Large intestine (tissue), 3 donors: Measurements from ENCODE around the gene ZBTB45. TPM values are rescaled to one million over a fixed set of nuclear protein-coding genes. Genes with fewer than 3 reads are reported as not detected.
A peak's percentile ranks its signal among the peaks of the same experiment; 100 is the strongest.

Source experiments
- DNase-seq, 2 donors: peaks; one replicate each; pipeline versions ENCODE4 v3.0.0 to v3.0.0-alpha.2; 2013
- H3K27ac ChIP-seq: one replicate; pipeline ENCODE4 v1.5.1; 2013; ENCODE audit warnings: low read length
- H3K27me3 ChIP-seq: 2 replicates; pipeline ENCODE4 v1.6.1; 2013; ENCODE audit warnings: low read length; ENCODE audit not compliant: control insufficient read depth, insufficient read depth
- H3K36me3 ChIP-seq: 2 replicates; pipeline ENCODE4 v1.6.1; 2013; ENCODE audit warnings: low read length; ENCODE audit not compliant: control insufficient read depth, insufficient read depth
- H3K4me1 ChIP-seq: one replicate; pipeline ENCODE4 v1.6.1; 2013; ENCODE audit warnings: low read length; ENCODE audit not compliant: control insufficient read depth, insufficient read depth
- H3K4me3 ChIP-seq: one replicate; pipeline ENCODE4 v1.5.1; 2013; ENCODE audit warnings: low read length
- H3K9me3 ChIP-seq: one replicate; pipeline ENCODE4 v1.6.1; 2013; ENCODE audit warnings: mild to moderate bottlenecking, low read depth, low read length, moderate library complexity; ENCODE audit not compliant: control insufficient read depth
- WGBS: methylation state at CpG from one replicate; pipeline ENCODE4 v1.1.5; 2013; ENCODE audit warnings: low lambda C conversion rate; ENCODE audit not compliant: insufficient coverage; 5-methylcytosine and 5-hydroxymethylcytosine counted together
- polyA plus RNA-seq: library from polyadenylated mRNA; unstranded; fragments of 120-200 nt; gene quantifications from one replicate; pipeline ENCODE4 v1.2.1, GENCODE V29; 2013

ZBTB45 gene
- polyA plus RNA-seq, 1 donor = 11.1 TPM

DNA sequence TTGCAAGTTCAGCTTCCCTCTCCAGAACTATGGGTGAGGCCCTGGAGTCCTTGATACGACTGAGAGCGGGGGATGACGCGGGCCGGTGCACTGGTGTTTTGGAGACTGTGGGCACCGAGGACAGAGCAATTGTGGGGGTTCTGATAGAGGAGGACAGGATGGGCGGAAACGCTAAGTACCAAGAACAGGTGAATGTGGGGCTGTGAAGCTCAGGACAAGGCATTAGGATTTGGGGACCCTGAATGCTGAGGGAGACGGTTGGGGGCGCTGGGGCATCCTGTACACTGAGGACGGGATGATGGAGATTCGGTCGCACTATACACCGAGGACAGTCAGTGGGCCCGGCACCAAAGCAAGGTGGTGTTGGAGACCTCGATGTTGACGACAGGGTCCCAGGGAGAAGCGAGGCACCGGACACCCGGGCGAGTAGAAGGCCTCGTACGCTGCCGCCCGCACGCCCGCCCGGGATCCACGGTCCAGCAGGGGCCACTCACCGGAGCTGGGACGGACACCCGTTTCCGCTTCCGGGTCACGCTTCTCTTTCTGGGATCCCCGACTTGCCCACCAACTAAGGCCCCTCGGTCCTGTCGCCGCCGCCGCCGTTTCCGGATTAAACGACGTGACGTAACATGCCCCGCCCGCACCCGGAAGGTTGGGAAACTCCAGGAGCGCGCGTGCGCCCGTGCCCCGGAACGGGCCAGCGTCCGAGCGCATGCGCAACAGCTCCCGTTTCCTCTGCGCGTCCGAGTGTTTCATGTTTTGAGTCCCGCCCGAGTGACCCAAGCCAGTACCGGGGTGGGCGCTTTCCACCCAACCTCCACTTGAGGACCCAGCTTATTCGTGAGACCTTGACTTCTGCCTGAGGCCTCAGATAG, 35.1 kb upstream of the ZBTB45 start, which contains the start of gene CHMP2A:
Gene CHMP2A, minus strand, starts transcription at position 612 of the 875 bp plus-strand sequence. CDS start 893 bp downstream, outside the sequence.
- Histone ChIP-seq H3K36me3 (peaks cover 58% of the 10 kb centered on the region), H3K4me3 (peak within 1 kb of the TSS; percentile 77), H3K27ac (peak within 1 kb of the TSS; percentile 91), H3K9me3 (no peaks in the 10 kb centered on the region), H3K27me3 (no peaks in the 10 kb centered on the region), H3K4me1 (peaks cover 33% of the 10 kb centered on the region)
- no CpG with 5 or more reads among the region's 69 CpGs for WGBS
- peak; percentile 98 for DNase-seq

- Histone ChIP-seq H3K27ac (peak overlapping the region; percentile 91), H3K9me3 (no peaks in the 10 kb centered on the region), H3K36me3 (peaks cover 65% of the 10 kb centered on the region), H3K27me3 (no peaks in the 10 kb centered on the region), H3K4me3 (peak overlapping the region; percentile 77), H3K4me1 (peaks cover 31% of the 10 kb centered on the region)
- DNase-seq = peak in 1 of 2 donors; percentile 36
- no CpG with 5 or more reads among the region's 18 CpGs for WGBS
Measured at GRCh38 chr19:58553799-58554493, 34.3 kb upstream of the ZBTB45 start.

DNA sequence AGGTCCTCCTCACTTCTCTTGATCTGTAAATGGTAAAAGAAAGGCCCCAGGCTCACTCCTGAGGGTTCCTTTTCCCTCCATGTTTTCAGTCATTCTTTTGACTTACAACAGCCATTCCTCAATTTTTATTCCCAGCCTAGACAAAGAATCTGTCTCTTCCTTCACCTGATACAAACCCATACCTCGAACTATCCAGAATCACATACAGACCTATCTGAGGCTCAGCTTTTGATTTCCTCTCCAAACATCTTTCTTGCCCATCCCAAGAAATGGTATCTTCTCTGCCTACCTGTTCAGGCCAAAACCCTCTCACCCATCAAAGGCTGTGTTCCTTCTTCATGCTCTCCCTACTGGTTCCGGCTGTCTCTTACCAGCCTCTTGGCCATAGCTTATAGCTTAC, 33.0 kb upstream of the ZBTB45 start:
- Histone ChIP-seq H3K27ac (no peak overlapping the region), H3K4me1 (peaks cover 31% of the 10 kb centered on the region), H3K4me3 (no peak overlapping the region), H3K9me3 (no peaks in the 10 kb centered on the region), H3K36me3 (peaks cover 78% of the 10 kb centered on the region), H3K27me3 (no peaks in the 10 kb centered on the region)
- WGBS = 100% methylated on average over 2 of the region's 2 CpGs
- no peak for DNase-seq

GRCh38 chr19:58551577-58552471, 32.2 kb upstream of the ZBTB45 start:
- Histone ChIP-seq H3K36me3 (peaks cover 80% of the 10 kb centered on the region), H3K27me3 (no peaks in the 10 kb centered on the region), H3K4me1 (peaks cover 32% of the 10 kb centered on the region), H3K9me3 (no peaks in the 10 kb centered on the region), H3K27ac (no peak overlapping the region), H3K4me3 (no peak overlapping the region)
- DNase-seq = no peak
- WGBS = 88% methylated on average over 1 of the region's 18 CpGs

GRCh38 chr19:58551123-58551497, 31.5 kb upstream of the ZBTB45 start:
- H3K27me3 ChIP-seq = no peaks in the 10 kb centered on the region
- WGBS = 50% methylated on average over 1 of the region's 1 CpG
- peaks cover 32% of the 10 kb centered on the region for H3K4me1 ChIP-seq
- H3K9me3 ChIP-seq = no peaks in the 10 kb centered on the region
- H3K4me3 ChIP-seq = no peak overlapping the region
- H3K36me3 ChIP-seq = peaks cover 80% of the 10 kb centered on the region
- no peak overlapping the region for H3K27ac ChIP-seq
- DNase-seq = no peak

DNA sequence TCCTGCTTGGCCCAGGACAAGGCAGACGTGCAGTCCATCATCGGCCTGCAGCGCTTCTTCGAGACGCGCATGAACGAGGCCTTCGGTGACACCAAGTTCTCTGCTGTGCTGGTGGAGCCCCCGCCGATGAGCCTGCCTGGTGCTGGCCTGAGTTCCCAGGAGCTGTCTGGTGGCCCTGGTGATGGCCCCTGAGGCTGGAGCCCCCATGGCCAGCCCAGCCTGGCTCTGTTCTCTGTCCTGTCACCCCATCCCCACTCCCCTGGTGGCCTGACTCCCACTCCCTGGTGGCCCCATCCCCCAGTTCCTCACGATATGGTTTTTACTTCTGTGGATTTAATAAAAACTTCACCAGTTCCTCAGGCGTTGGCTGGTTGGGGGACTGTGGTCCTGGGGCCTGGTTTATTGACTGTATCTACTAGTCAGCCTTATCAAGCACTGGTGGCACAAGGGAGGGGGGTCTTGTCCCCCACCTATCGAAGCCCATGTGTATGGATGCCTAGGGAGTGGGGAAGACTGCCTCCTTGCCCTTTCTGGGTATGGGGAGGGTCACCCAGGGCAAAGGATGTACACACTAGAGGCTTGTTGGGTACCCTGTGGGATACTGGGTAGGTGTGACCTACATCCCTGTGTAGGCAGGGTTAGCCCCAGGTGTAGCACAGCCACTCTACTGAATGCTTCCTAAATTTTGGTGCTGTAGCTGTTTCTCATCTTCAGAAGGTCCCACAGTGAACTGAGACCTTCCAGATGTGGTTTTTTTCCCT, 30.9 kb upstream of the ZBTB45 start:
- Histone ChIP-seq H3K4me3 (no peak overlapping the region), H3K27ac (no peak overlapping the region), H3K9me3 (no peaks in the 10 kb centered on the region), H3K27me3 (no peaks in the 10 kb centered on the region), H3K4me1 (peaks cover 30% of the 10 kb centered on the region), H3K36me3 (peaks cover 81% of the 10 kb centered on the region)
- no CpG with 5 or more reads among the region's 13 CpGs for WGBS
- no peak for DNase-seq

- Histone ChIP-seq H3K27ac (no peak overlapping the region), H3K36me3 (peaks cover 81% of the 10 kb centered on the region), H3K4me1 (peaks cover 26% of the 10 kb centered on the region), H3K27me3 (no peaks in the 10 kb centered on the region), H3K4me3 (no peak overlapping the region), H3K9me3 (no peaks in the 10 kb centered on the region)
- no peak for DNase-seq
- no CpG with 5 or more reads among the region's 11 CpGs for WGBS
Measured at GRCh38 chr19:58549664-58550361, 30.2 kb upstream of the ZBTB45 start.

DNA sequence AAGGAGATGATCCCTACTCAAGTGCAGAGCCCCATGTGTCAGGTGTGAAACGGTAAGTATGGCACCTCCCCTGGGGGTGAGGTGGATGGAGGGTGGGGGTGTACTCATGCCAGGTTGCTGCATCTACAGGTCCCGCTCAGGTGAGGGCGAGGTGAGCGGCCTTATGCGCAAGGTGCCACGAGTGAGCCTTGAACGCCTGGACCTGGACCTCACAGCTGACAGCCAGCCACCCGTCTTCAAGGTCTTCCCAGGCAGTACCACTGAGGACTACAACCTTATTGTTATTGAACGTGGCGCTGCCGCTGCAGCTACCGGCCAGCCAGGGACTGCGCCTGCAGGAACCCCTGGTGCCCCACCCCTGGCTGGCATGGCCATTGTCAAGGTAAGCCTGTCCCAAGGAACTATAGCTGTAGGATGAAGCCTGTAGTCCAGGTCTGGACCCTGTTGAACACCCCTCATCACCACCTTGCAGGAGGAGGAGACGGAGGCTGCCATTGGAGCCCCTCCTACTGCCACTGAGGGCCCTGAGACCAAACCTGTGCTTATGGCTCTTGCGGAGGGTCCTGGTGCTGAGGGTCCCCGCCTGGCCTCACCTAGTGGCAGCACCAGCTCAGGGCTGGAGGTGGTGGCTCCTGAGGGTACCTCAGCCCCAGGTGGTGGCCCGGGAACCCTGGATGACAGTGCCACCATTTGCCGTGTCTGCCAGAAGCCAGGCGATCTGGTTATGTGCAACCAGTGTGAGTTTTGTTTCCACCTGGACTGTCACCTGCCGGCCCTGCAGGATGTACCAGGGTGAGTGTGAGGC, 29.5 kb upstream of the ZBTB45 start:
- Histone ChIP-seq H3K4me1 (peaks cover 24% of the 10 kb centered on the region), H3K4me3 (no peak overlapping the region), H3K9me3 (no peaks in the 10 kb centered on the region), H3K27me3 (no peaks in the 10 kb centered on the region), H3K36me3 (peaks cover 81% of the 10 kb centered on the region), H3K27ac (no peak overlapping the region)
- WGBS = no CpG with 5 or more reads among the region's 20 CpGs
- DNase-seq = no peak
